ENCODE measurements around the gene GIPC2.

- TF ChIP-seq POLR2AphosphoS5 (IDR thresholded peaks at IDR 0.05; ENCODE audit: low read depth, low read length) (no peak), SPI1 (IDR thresholded peaks at IDR 0.05; ENCODE audit: low read depth, low read length) (no peak), POLR2A (IDR thresholded peaks at IDR 0.05; ENCODE audit: low read depth, low read length) (no peak), TAF1 (IDR thresholded peaks at IDR 0.05; ENCODE audit: low read depth, low read length) (no peak)
These were observed 68.5 kb downstream of the GIPC2 start for GRCh38 chr1:78114034-78114956.

All from GM12891 (cell line).